Colonic mucosa (tissue), 4 donors: ENCODE results near the gene NPSR1. TPM values are rescaled to one million over a fixed set of nuclear protein-coding genes. Genes with fewer than 3 reads are reported as not detected.
"Not testable (repeated sequence)": the region's sequence is repeated elsewhere in the genome, so short reads cannot be mapped to it uniquely, and the experiment has no call there.

ENCODE experiments used
- DNase-seq: peaks from one replicate; pipeline ENCODE4 v3.0.0-alpha.2; 2020
- H3K27ac ChIP-seq: fragments of 200-600 bp; one replicate; pipeline ENCODE4 v1.8.0; 2021
- H3K27me3 ChIP-seq: fragments of 200-600 bp; one replicate; pipeline ENCODE4 v1.8.0; 2021
- H3K36me3 ChIP-seq: fragments of 200-600 bp; one replicate; pipeline ENCODE4 v1.8.0; 2021
- H3K4me1 ChIP-seq: fragments of 200-600 bp; one replicate; pipeline ENCODE4 v1.8.0; 2021; ENCODE audit warnings: mild to moderate bottlenecking
- H3K4me3 ChIP-seq: fragments of 200-600 bp; one replicate; pipeline ENCODE4 v1.8.0; 2021
- H3K9ac ChIP-seq, 2 donors: one replicate each; pipeline ENCODE4 v1.7.0; 2013; ENCODE audit warnings: control low read depth in 2 of 2, low read depth in 2 of 2, low read length in 2 of 2
- H3K9me3 ChIP-seq: fragments of 200-600 bp; one replicate; pipeline ENCODE4 v1.8.0; 2021
- CTCF ChIP-seq: fragments of 200-600 bp; IDR thresholded peaks from one replicate; pipeline ENCODE4 v1.8.0; 2022; ENCODE audit warnings: antibody characterized with exemption, mild to moderate bottlenecking
- intact Hi-C: fragments of 100-400 bp; cut with DNase I; formaldehyde crosslinking; loops from one replicate; pipeline ENCODE4 v1.14.1; 2022
- total RNA-seq, 2 donors: library from RNA; stranded (reverse); fragmentation: NEBNext Ultra II Directional in 1 of 2; extraction: Animal tissue kit (Norgen Biotek cat#: 25700) in 1 of 2; gene quantifications; one replicate each; pipeline ENCODE4 v1.2.1, GENCODE V29; 2021
- donor health status: healthy.
- donor health status: DM: no; HTN: no; CAD: no.
- donor health status: DM: no; HTN: no; CAD: no.

The NPSR1 gene
- total RNA-seq, 2 donors from 2014 or later: 1.0 TPM; not detected in 1

- H3K9me3 ChIP-seq: no peaks in the 10 kb centered on the region
- H3K27ac ChIP-seq: no peak overlapping the region
- no peak overlapping the region for H3K9ac ChIP-seq
- H3K4me1 ChIP-seq: no peaks in the 10 kb centered on the region
- intact Hi-C loops: no loop called here
- no peak for DNase-seq
- H3K27me3 ChIP-seq: no peaks in the 10 kb centered on the region
- H3K36me3 ChIP-seq: no peaks in the 10 kb centered on the region
- no peak for TF ChIP-seq CTCF
- no peak overlapping the region for H3K4me3 ChIP-seq
These were observed 192.0 kb downstream of the NPSR1 start for GRCh38 chr7:34849986-34850385.

- Histone ChIP-seq H3K27ac (no peak overlapping the region), H3K4me3 (no peak overlapping the region), H3K9ac (no peak overlapping the region), H3K4me1 (no peaks in the 10 kb centered on the region), H3K36me3 (no peaks in the 10 kb centered on the region), H3K9me3 (no peaks in the 10 kb centered on the region), H3K27me3 (no peaks in the 10 kb centered on the region)
- intact Hi-C loops: no loop called here
- no peak for DNase-seq
- no peak for TF ChIP-seq CTCF
These were observed 192.7 kb downstream of the NPSR1 start for GRCh38 chr7:34850681-34851080.

GRCh38 chr7:34851431-34851830 lies 193.4 kb downstream of the NPSR1 start:
- H3K4me3 ChIP-seq: no peak overlapping the region
- intact Hi-C loops: no loop called here
- no peak for DNase-seq
- no peaks in the 10 kb centered on the region for H3K27me3 ChIP-seq
- H3K9ac ChIP-seq: no peak overlapping the region
- H3K36me3 ChIP-seq: no peaks in the 10 kb centered on the region
- no peak overlapping the region for H3K27ac ChIP-seq
- no peak for TF ChIP-seq CTCF
- no peaks in the 10 kb centered on the region for H3K9me3 ChIP-seq
- no peaks in the 10 kb centered on the region for H3K4me1 ChIP-seq

GRCh38 chr7:34858444-34858843 lies 200.4 kb downstream of the NPSR1 start:
- H3K9ac ChIP-seq, H3K4me3 ChIP-seq, H3K36me3 ChIP-seq, H3K4me1 ChIP-seq, H3K27ac ChIP-seq, DNase-seq, H3K9me3 ChIP-seq, H3K27me3 ChIP-seq, intact Hi-C loops: not testable (repeated sequence)

- H3K36me3 ChIP-seq, DNase-seq, H3K27me3 ChIP-seq, H3K9ac ChIP-seq, H3K4me3 ChIP-seq, intact Hi-C loops, H3K4me1 ChIP-seq, H3K9me3 ChIP-seq, H3K27ac ChIP-seq: not testable (repeated sequence)
These were observed 201.3 kb downstream of the NPSR1 start for GRCh38 chr7:34859281-34859680.

GRCh38 chr7:34866222-34866621 lies 208.2 kb downstream of the NPSR1 start:
- DNase-seq, H3K4me1 ChIP-seq, H3K27ac ChIP-seq, H3K4me3 ChIP-seq, H3K27me3 ChIP-seq, H3K9me3 ChIP-seq, H3K36me3 ChIP-seq, H3K9ac ChIP-seq, intact Hi-C loops: not testable (repeated sequence)

GRCh38 chr7:34867341-34867740 lies 209.3 kb downstream of the NPSR1 start:
- H3K36me3 ChIP-seq, intact Hi-C loops: not testable (repeated sequence)

GRCh38 chr7:34868602-34869001 lies 210.6 kb downstream of the NPSR1 start:
- H3K4me1 ChIP-seq, H3K9me3 ChIP-seq, H3K27ac ChIP-seq, H3K9ac ChIP-seq, H3K27me3 ChIP-seq, DNase-seq, intact Hi-C loops, H3K36me3 ChIP-seq, H3K4me3 ChIP-seq: not testable (repeated sequence)

More at GRCh38 chr7:34867341-34867740, 209.3 kb downstream of the NPSR1 start:
- not testable (repeated sequence) for H3K27ac ChIP-seq, H3K4me3 ChIP-seq, H3K4me1 ChIP-seq, H3K9me3 ChIP-seq, DNase-seq, H3K27me3 ChIP-seq, H3K9ac ChIP-seq
